Measurements from ENCODE around the gene SLIT3.

The SLIT3 gene

GRCh38 chr5:169029037-169029436 lies 271.9 kb downstream of the SLIT3 start:
- no peak for DNase-seq (ENCODE audit: low spot score)

GRCh38 chr5:169027501-169028061 lies 273.4 kb downstream of the SLIT3 start:
- no peak for DNase-seq (ENCODE audit: low spot score)

DNA sequence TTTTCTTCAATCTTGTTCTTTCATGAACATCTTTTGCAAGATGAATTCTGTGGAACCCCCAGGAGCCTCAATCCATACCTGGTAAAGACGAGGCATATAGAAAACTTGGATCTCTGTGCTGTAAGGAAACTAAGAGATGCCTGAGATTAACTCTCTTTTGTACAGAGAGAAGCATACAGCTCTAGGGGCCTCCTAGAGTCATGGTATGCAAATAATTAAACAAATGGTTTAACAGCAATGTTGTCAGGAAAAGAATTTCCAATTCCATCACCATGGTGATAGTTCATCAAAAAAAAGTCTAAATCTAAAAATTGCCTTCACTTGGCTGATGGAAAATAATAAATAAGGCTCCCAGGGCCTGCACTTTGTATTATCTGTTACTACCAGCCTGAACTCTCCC lies 275.4 kb downstream of the SLIT3 start:
- DNase-seq (ENCODE audit: low spot score): no peak

GRCh38 chr5:169024421-169024820 lies 276.5 kb downstream of the SLIT3 start:
- no peak for DNase-seq (ENCODE audit: low spot score)

DNA sequence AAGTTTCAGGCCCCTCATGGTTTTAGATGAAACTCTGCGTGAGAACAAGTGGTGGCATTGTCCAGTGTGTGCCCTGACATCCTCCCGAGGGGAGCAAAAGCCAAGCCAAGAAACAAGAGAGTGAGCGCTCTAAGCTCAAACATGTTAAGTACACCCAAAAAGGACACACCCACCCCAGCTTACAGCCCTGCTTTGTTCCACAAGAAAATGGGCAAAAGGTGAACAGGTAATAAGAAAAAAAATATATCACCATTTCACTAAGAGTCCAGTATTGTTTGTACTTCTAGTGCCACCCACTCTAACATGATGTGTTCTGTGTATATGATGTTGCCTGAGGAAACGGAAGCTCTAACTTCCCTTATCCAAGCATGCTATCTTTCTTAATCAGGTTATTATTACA lies 278.2 kb downstream of the SLIT3 start:
- DNase-seq (ENCODE audit: low spot score): no peak

DNA sequence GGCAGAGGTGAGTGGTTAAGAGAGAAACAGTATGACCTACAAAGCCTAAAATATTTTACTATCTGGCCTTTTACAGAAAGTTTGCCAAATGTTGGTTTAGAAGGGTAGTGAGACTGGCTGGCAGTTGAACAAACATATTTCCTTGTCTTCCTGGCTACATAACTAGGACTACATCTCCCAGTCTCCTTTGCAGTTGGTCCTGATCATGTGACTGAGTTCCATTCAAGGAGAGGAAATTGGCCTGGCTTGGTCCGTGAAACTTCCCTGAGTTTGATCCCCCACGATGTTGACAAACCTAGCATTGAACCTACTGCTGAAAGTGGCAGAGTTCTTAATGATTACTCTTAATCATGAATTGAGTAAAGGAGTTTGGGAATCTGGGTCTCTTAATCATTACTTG lies 280.8 kb downstream of the SLIT3 start:
- no peak for DNase-seq (ENCODE audit: low spot score)

- DNase-seq (ENCODE audit: low spot score): no peak
Observed at GRCh38 chr5:169018925-169019324, 282.0 kb downstream of the SLIT3 start.

DNA sequence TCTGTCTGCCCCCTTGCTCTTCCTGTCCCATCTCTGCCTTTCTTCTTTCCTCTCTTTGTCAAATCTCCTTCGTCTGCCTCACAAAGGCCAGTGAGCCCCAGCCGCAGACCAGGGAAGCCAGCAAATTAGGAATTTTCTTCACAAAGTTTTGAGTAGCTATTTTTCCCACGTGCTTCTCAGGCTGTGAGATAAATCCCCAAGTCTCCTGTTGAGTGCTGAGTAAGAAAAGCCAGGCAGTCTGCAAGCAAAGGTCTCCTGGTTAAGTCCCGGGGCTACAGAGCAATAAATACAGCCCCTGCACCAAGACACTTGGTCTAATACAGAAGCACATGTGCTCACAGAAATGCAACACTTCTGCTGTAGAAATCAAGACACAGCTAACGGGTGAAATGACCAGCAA lies 284.9 kb downstream of the SLIT3 start:
- no peak for DNase-seq (ENCODE audit: low spot score)

DNA sequence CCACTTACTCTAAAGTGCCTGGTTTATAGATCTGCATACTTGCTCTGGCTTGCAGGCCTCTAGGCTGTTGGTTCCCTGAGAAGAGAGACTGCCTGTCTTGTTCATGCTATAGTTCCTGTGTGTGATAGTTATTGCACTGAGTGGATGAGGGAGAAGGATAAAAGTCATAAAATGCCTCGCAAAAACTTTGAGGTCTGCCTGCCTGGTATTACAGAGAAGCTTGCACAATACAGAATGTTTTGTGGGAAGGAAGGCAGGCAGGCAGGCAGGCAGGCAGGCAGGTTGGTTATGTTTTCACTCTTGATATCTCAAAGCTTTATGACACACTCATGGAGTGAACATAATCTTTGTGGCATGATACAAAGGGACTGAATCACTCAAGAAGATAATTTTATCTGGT lies 287.1 kb downstream of the SLIT3 start:
- no peak for DNase-seq (ENCODE audit: low spot score)

DNA sequence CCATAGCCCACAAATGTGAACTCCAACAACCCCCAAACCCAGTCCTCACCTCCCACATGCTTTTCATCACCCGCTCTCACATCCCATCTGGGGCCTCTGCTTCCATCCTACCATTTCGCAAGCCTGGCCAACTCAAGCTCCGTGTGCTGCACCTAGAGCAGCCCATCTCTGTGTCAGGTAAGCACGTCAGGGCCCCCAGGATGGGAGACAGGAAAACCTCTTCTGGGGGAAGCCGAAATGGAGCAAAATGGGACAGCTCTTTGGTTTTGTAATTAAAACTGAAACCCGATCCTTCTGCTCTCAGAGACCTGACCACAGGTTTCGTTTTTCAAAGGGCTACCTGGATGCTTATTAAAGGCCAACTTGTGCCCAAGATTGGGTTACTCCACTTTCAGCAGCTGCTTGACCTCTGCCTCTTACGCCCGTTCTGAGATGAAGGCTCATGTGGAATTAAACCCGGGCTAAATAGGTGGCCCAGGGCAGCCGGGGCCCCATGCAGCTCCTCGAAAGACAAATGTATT lies 287.7 kb downstream of the SLIT3 start:
- DNase-seq (ENCODE audit: low spot score): no peak

GRCh38 chr5:169012450-169012849 lies 288.5 kb downstream of the SLIT3 start:
- DNase-seq (ENCODE audit: low spot score): no peak

DNA sequence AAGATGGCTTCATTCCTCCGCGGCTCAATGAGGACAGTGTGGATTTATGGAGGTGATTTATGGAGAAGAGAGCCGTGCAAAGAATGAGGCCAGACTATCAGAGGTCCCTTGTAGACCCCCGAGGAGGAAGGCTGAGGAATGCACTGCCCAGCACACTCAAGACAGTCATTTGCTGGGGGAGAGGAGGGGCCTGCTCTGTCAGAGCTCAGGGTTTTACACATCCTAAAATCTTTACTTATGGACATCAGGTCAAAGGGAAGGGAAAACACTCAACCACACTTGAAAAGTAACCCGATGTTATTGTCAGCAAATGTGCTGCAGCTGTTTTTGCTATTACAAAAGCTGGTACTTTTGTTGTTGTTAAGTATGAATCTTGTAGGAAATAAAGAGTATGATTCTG lies 289.5 kb downstream of the SLIT3 start:
- DNase-seq (ENCODE audit: low spot score): no peak

DNA sequence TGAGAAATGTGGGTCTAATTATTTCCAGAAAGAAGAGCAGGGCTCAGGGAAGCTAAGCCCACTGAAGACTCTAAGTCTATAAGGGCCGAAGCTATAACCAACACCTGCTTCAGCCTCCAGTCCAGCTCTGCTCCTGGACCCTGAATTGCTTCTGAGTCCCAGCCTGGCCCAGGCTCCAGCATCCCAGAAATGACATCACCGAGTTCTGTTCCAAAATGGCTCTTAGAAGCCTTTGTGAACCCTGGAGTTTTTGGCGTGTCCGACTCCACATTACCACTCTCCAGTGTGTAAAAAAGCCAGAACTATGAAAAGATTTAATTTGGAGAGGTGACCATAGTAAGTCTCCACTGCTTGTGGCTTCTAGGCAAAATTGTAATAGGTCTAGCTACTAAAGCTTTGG lies 289.9 kb downstream of the SLIT3 start:
- no peak for DNase-seq (ENCODE audit: low spot score)

DNA sequence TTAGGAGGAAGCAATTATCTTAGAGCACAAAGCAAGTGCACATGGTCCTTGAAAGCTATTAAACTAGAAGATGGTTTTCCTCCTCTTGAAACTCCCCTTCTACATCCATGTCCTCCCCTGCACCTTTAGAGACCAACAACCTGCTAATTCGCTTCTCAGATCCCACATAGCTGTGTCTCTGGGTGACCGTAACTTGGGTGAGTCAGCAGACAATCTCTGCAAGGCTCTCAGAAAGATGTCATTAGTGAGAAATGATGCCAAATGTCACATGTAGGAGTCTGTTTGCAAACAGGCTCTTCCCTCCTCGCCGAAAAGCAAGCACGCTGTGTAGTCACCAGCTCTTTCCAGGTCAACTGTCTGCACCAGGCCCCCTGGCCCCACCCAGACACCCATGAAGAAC lies 291.8 kb downstream of the SLIT3 start:
- DNase-seq (ENCODE audit: low spot score): no peak

GRCh38 chr5:169006842-169007790 lies 293.8 kb downstream of the SLIT3 start:
- no peak for DNase-seq (ENCODE audit: low spot score)

DNA sequence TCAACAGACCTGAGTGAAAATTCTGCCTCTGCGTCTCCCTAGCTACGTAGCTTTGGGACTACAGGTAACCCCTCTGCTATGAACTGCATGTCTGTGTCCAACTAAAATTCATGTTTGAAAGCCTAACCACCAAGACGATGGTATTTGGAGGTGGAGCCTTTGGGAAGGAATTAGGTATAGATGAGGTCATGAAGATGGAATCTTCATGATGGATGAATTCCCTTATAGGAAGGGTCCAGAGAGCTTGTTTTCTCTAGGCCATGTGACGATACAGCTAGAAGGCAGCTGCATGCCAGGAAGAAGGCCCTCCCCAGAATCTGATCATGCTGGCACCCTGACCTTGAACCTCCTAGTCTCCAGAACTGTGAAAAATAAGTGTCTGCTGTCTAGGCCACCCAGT lies 296.4 kb downstream of the SLIT3 start:
- DNase-seq (ENCODE audit: low spot score): no peak

DNA sequence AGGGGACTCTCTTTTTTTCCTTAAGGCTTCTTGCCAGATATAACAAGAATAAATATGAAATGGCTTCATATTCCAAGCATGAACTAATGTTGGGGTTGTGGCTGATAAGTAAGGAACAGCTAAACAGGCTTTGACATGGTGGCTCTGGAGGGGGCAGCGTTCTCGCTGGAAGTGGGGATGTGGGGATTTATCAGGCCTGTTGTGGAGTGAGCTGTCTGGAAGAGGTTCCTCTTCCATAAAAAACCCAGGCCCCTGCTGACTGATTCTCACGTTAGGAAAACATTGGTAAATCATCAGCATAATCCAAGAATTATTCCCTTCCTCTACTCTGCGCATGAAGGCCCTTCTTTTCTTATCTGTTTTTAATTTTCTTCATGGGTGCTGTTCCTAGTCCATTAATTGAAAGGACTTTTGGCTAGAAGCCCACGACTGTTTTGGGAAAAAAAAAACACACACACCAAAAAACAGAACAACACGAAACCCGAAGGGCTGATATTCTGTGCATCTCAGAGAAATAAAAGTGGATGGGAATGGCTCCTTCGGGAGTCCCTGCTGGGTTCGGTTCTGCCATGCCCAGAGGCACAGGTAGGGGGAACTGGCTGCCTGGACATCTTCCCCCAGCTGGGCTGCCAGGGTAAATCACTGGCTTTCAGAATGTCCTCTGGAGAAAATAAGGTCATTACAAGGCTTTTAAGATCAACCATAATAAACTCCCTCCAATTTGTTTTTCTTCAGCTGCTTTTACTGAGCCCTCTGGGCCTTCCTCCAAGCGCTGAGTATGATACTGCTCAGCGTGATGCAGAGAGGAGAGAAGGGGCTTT lies 297.0 kb downstream of the SLIT3 start:
- DNase-seq (ENCODE audit: low spot score): no peak

DNA sequence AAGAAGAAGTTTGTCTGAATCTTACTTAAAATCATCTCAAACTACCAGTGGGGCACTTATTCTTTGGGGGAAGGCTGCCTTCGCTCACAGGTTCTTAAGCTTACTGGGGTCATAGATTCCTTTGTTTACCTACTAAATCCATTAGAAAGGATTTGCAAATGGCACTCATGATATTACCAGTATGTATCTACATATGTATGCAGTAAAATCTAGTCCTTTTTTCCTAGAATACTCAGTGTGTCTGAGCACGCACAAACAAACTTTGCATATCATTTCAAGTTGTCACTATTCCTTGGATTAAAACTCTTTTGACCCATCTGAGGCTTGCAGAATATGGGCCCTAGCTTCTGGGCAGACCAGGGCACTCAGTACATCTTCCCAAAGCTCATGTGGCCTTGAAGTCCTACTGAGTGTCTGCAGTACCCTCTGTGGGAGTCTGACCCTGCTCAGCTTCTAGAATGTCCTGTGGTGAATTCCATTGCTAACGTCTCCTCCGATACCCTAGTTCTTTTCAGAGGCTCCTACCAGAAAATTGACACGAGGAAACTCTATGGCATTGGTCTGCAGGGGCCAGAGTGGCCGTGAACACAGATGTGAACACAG lies 297.9 kb downstream of the SLIT3 start:
- no peak for DNase-seq (ENCODE audit: low spot score)

DNA sequence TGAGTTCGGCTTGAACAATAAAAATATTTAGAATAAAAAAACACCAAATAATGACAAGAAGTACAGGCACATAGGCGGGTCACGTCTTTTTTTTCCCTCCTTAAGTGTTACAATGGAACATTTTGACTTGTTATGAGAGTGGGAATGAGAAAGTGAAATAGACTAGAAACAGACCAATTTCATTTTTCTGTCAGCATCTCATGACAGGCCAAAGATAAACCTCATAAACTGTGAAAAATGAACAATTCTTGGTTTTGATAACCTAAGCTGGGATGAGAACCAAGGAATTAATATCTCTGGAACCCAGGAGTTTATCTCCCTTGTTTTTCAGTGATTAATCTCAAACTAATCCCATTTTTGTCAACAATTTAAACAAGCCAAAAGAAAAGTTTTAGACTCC lies 299.5 kb downstream of the SLIT3 start:
- no peak for DNase-seq (ENCODE audit: low spot score)

GRCh38 chr5:168995024-168995423 lies 305.9 kb downstream of the SLIT3 start:
- no peak for DNase-seq (ENCODE audit: low spot score)

DNA sequence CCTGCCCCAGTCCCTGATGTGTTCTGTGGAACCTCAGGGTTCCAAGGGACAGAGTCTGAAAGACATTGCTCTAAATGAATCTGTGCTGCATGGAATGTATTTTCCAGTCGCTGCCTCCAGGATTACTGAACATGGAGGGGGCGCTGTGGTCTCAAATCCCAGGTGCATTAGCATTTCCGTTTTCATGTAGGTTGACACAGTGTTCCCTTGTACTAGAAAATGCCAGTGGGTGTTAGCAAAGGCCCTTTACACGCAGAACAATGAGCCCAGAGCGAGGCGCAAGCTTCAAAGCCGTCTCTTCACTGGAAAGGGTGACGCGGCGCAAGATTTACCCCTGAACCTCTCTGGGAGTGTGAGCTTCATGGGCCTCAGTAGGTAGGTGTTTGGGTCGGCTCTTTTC lies 308.3 kb downstream of the SLIT3 start:
- DNase-seq (ENCODE audit: low spot score): peak; percentile 12

GRCh38 chr5:168992016-168992415 lies 308.9 kb downstream of the SLIT3 start:
- DNase-seq (ENCODE audit: low spot score): no peak
